Measurements from ENCODE around the gene TUBB4A. TPM values are rescaled to one million over a fixed set of nuclear protein-coding genes. Genes with fewer than 3 reads are reported as not detected.

TUBB4A gene
- total and polyA plus RNA-seq, 9 of the 15 experiments (the other 6 are each of a cell fraction or from before 2014, with no cell fraction given) = 0.14 to 7.0 (median 0.75) TPM

DNA sequence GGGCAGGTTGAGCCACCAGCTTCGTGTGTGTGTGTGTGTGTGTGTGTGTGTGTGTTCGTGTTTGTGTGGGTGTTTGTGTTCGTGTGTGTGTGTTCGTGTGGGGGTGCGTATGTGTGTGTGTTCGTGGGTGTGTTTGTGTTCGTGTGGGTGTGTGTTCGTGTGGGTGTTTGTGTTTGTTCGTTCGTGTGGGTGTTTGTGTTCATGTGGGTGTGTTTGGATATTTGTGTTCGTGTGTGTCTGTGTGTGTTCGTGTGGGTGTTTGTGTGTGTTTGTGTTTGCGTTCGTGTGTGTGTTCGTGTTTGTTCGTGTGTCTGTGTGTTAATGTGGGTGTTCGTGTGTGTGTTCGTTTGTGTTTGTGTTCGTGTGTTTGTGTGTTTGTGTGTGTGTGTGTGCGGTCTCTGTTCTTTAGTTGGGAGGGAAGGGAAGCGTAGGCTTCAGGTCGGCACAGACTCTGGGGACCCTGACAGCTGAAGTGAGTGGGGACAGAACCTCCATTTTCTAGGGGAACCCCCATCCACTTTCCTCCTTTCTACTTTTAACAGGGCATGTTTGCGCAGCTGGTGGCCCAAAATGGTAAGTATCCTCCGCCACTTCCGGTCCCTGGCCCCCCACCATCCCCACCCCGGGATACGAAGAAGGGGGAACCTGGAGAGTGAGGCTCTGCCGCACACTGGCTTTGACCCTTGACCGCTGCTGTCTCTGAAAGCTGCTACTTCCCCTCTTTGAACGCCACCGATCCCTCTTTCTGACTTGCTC, 30.3 kb upstream of the TUBB4A start (continued):
- TF ChIP-seq, protein P1, sequence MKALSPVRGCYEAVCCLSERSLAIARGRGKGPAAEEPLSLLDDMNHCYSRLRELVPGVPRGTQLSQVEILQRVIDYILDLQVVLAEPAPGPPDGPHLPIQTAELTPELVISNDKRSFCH (CRISPR knock-in tag; IDR thresholded peaks at IDR 0.05) = no peak
- TF ChIP-seq, protein P1 (tag; IDR thresholded peaks at IDR 0.05) = peak; percentile 14; the same call in 1 of the 2 replicates
- no peak for TF ChIP-seq EZH2 (IDR thresholded peaks at IDR 0.05; ENCODE audit: borderline replicate concordance, low read depth, low read length)
- TF ChIP-seq RBFOX2 (IDR thresholded peaks at IDR 0.05; ENCODE audit: low read depth, low read length) = peak; percentile 66; the same call in 1 of the 2 replicates
- TF ChIP-seq ZZZ3 (IDR thresholded peaks at IDR 0.05) = peak; percentile 53; the same call in 1 of the 2 replicates
- peak; percentile 56 for TF ChIP-seq NCOA1 (IDR thresholded peaks at IDR 0.05; ENCODE audit: low read depth)
- no peak for TF ChIP-seq RFX7 (CRISPR knock-in tag; IDR thresholded peaks at IDR 0.05)
- TF ChIP-seq, protein P2, sequence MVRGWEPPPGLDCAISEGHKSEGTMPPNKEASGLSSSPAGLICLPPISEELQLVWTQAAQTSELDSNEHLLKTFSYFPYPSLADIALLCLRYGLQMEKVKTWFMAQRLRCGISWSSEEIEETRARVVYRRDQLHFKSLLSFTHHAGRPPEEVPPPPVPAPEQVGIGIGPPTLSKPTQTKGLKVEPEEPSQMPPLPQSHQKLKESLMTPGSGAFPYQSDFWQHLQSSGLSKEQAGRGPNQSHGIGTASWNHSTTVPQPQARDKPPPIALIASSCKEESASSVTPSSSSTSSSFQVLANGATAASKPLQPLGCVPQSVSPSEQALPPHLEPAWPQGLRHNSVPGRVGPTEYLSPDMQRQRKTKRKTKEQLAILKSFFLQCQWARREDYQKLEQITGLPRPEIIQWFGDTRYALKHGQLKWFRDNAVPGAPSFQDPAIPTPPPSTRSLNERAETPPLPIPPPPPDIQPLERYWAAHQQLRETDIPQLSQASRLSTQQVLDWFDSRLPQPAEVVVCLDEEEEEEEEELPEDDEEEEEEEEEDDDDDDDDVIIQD (CRISPR knock-in tag; IDR thresholded peaks at IDR 0.05) = no peak
- TF ChIP-seq ZNF311 (CRISPR knock-in tag; IDR thresholded peaks at IDR 0.05) = no peak
- TF ChIP-seq OTX1 (CRISPR knock-in tag; IDR thresholded peaks at IDR 0.05) = peak; percentile 92; the same call in 1 of the 2 replicates
- TF ChIP-seq ZEB2 (IDR thresholded peaks at IDR 0.05) = peak; percentile 60
- TF ChIP-seq LCOR (CRISPR knock-in tag; IDR thresholded peaks at IDR 0.05) = 0 out of 2 replicates have a peak, but pooled peaks have one; percentile 28
- TF ChIP-seq HDAC8 (tag; IDR thresholded peaks at IDR 0.05) = no peak
- TF ChIP-seq, protein P3, sequence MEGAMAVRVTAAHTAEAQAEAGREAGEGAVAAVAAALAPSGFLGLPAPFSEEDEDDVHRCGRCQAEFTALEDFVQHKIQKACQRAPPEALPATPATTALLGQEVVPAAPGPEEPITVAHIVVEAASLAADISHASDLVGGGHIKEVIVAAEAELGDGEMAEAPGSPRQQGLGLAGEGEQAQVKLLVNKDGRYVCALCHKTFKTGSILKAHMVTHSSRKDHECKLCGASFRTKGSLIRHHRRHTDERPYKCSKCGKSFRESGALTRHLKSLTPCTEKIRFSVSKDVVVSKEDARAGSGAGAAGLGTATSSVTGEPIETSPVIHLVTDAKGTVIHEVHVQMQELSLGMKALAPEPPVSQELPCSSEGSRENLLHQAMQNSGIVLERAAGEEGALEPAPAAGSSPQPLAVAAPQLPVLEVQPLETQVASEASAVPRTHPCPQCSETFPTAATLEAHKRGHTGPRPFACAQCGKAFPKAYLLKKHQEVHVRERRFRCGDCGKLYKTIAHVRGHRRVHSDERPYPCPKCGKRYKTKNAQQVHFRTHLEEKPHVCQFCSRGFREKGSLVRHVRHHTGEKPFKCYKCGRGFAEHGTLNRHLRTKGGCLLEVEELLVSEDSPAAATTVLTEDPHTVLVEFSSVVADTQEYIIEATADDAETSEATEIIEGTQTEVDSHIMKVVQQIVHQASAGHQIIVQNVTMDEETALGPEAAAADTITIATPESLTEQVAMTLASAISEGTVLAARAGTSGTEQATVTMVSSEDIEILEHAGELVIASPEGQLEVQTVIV (CRISPR knock-in tag; IDR thresholded peaks at IDR 0.05; ENCODE audit: borderline replicate concordance) = no peak
- 0 out of 2 replicates have a peak, but pooled peaks have one; percentile 55 for TF ChIP-seq TARDBP (IDR thresholded peaks at IDR 0.05)
- TF ChIP-seq TCF3 (CRISPR knock-in tag; IDR thresholded peaks at IDR 0.05) = no peak; the same call in 1 of the 2 replicates
- peak; percentile 94 for TF ChIP-seq BCOR (IDR thresholded peaks at IDR 0.05)
- TF ChIP-seq POLR3A (IDR thresholded peaks at IDR 0.05; ENCODE audit: borderline replicate concordance, extremely low read depth, insufficient read depth, insufficient read length) = no peak
- peak; percentile 73 for TF ChIP-seq ARID1B (IDR thresholded peaks at IDR 0.05)
- peak; percentile 76 for TF ChIP-seq CC2D1A (IDR thresholded peaks at IDR 0.05)
- TF ChIP-seq ZNF134 (CRISPR knock-in tag; conservative IDR thresholded peaks at IDR 0.05) = no peak
